Kidney epithelial cell (primary cell): ENCODE measurements around the gene PDCD11. TPM values are rescaled to one million over a fixed set of nuclear protein-coding genes. Genes with fewer than 3 reads are reported as not detected.

Experiments used
- DNase-seq: peaks from one replicate; pipeline ENCODE4 v3.0.0-alpha.2; 2010; ENCODE audit warnings: low read depth
- H3K27me3 ChIP-seq: 2 replicates; pipeline ENCODE4 v1.6.0; 2011; ENCODE audit warnings: low read length; ENCODE audit not compliant: control insufficient read depth, insufficient read depth
- H3K36me3 ChIP-seq: 2 replicates; pipeline ENCODE4 v1.5.1; 2011; ENCODE audit warnings: low read length; ENCODE audit not compliant: control insufficient read depth, insufficient read depth
- H3K4me3 ChIP-seq: 2 replicates; pipeline ENCODE4 v1.5.1; 2011; ENCODE audit warnings: low read depth, mild to moderate bottlenecking, control low read depth, low read length
- total RNA-seq: library from RNA; depleted of rRNA; stranded (reverse); fragments of >200 nt; gene quantifications from 2 replicates; pipeline ENCODE4 v1.2.3, GENCODE V29; 2015
- TF ChIP-seq, protein P1 (sequence below): IDR thresholded peaks from 2 replicates; pipeline ENCODE4 v1.5.1; 2011; ENCODE audit warnings: mild to moderate bottlenecking, moderate library complexity, low read length, control low read depth, inconsistent platforms; ENCODE audit not compliant: insufficient read depth, poor library complexity, severe bottlenecking

The PDCD11 gene
- total RNA-seq, 1 donor from 2014 or later: 53.0 TPM

DNA sequence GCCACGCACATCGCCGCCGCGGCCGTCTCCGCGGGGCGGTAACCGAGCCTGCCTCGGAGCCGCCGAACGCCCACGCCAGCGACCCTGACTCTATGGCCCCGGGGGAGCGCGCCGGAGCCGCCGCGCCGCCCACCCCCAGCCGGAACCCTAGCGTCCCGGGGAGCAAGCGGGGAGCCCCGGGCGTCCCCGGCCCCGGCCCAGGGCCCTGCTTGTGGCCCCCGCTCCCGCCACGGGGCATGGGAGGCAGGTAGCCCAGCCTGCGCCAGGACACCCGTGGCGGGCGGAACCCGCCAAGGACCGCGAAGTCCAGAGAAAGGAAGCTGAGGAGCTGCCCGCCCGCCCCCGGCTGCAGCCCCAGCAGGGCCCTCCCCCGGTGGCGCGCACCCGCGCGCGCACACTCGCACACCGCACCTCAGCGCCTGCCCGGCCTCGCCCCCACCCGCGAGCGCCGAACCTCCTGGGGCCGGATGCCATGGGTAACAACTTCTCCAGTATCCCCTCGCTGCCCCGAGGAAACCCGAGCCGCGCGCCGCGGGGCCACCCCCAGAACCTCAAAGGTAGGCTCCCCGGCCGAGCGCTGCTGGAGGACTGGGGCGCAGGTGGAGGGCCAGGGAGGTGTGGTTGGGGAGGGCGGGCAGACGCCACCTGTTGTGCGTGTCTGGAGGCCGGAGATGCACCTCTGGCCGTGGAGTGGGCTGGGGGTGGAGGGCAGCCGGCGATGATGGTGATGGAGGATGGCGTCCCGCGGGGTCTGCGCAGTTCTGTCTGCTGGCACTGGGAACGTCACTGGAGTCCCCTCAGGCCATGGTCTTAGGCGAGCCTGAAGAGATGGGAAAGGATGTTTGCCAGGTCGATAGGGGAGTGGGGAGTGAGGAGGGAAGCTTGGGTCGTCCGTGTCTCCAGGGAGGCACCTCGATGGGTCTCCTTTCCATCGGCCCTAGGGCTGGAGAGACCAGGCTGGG is 97.8 kb downstream of the PDCD11 start:
- TF ChIP-seq, protein P1, sequence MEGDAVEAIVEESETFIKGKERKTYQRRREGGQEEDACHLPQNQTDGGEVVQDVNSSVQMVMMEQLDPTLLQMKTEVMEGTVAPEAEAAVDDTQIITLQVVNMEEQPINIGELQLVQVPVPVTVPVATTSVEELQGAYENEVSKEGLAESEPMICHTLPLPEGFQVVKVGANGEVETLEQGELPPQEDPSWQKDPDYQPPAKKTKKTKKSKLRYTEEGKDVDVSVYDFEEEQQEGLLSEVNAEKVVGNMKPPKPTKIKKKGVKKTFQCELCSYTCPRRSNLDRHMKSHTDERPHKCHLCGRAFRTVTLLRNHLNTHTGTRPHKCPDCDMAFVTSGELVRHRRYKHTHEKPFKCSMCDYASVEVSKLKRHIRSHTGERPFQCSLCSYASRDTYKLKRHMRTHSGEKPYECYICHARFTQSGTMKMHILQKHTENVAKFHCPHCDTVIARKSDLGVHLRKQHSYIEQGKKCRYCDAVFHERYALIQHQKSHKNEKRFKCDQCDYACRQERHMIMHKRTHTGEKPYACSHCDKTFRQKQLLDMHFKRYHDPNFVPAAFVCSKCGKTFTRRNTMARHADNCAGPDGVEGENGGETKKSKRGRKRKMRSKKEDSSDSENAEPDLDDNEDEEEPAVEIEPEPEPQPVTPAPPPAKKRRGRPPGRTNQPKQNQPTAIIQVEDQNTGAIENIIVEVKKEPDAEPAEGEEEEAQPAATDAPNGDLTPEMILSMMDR: no peak
- Histone ChIP-seq H3K36me3 (no peaks in the 10 kb centered on the region), H3K27me3 (peaks cover 31% of the 10 kb centered on the region)

DNA sequence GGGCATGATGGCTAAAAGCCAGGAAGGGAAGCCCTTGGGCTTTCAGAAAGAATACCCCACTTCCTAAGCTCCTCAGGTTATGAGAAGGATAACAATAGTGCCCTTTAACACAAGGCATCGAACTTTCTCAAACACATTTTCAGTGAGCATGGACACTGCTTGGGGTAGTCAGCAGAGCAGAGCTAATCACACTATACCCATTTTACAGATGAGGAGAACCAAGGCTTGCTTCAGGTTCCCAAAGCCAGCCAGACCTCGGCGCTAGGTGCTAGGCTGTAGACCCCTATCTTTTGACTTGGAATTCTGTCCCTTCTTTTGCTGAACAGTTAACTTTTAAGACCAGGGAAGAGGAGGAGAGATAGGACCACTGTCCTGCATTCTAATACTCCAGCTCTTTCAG is 98.9 kb downstream of the PDCD11 start:
- Histone ChIP-seq H3K27me3 (peaks cover 33% of the 10 kb centered on the region), H3K4me3 (no peak overlapping the region), H3K36me3 (no peaks in the 10 kb centered on the region)
- TF ChIP-seq, protein P1: no peak
- DNase-seq: no peak

More for the DNA sequence above, 97.8 kb downstream of the PDCD11 start:
- DNase-seq: no peak
- H3K4me3 ChIP-seq: peak overlapping the region; percentile 25

Other genes with a start within 250 kb of the PDCD11 start
- gene NT5C2, start 203.4 kb upstream of the PDCD11 start, total RNA-seq: 81.5 and 90.7 TPM in 2 replicates
- 0.04 TPM in 1 of 2 replicates, not detected in the other for gene RPEL1, start 150.7 kb upstream of the PDCD11 start, total RNA-seq
- 8.1 and 9.2 TPM in 2 replicates for gene INA, start 119.5 kb upstream of the PDCD11 start, total RNA-seq
- 9.2 and 13.3 TPM in 2 replicates for gene PCGF6, start 45.5 kb upstream of the PDCD11 start, total RNA-seq
- gene TAF5, start 28.6 kb upstream of the PDCD11 start, total RNA-seq: 2.6 and 3.8 TPM in 2 replicates
- 384 and 433 TPM in 2 replicates for gene ATP5MK, start 151 bp upstream of the PDCD11 start, total RNA-seq
- 0.07 and 0.25 TPM in 2 replicates for gene CALHM2, start 55.7 kb downstream of the PDCD11 start, total RNA-seq
- gene CALHM1, start 62.3 kb downstream of the PDCD11 start, total RNA-seq: not detected in 2 replicates
- gene CALHM3, start 82.6 kb downstream of the PDCD11 start, total RNA-seq: not detected in 2 replicates
- gene NEURL1, start 97.1 kb downstream of the PDCD11 start, total RNA-seq: 1.3 and 2.1 TPM in 2 replicates